GM21390 (cell line): ENCODE results near the gene SHROOM2.
"Not testable (repeated sequence)": the region's sequence is repeated elsewhere in the genome, so short reads cannot be mapped to it uniquely, and the experiment has no call there.

Source experiments
- ATAC-seq: cut with Tn5 transposase; IDR thresholded peaks from one replicate; pipeline ENCODE4 v1.9.1; 2021; ENCODE audit not compliant: unreplicated experiment

The SHROOM2 gene

DNA sequence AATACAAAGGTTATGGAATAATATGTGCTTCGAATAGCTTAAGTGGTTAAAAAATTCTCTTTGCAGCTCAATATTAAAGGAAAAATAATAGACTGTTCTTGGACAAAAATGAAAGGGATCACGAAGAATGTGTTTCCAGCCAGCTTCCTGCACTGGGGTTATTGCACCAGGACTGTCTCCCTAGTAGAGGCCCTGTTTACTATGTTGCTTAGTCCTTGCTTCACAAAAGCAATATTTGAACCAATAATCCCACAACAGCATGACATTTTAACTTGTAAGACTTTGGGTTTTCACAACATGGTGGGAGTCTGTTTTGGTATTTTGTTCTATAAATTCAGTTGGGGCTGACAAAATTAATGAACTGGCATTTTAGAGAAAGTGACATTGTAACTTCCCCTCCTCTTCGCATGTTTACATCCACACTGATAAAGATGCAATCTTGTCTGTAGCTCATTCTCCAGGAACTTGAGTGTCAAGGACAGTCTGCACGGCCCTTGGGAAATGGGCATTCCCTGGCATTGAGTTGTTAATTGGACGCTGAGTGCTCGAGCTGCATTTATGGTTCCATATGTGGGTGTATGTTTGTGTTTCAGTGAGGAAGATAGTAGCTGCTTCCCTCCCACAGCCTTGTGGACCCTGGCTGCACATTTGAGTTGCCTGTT, 39.0 kb downstream of the SHROOM2 start:
- ATAC-seq: no peak

GRCh38 chrX:9825966-9826365, 39.7 kb downstream of the SHROOM2 start:
- ATAC-seq: no peak

DNA sequence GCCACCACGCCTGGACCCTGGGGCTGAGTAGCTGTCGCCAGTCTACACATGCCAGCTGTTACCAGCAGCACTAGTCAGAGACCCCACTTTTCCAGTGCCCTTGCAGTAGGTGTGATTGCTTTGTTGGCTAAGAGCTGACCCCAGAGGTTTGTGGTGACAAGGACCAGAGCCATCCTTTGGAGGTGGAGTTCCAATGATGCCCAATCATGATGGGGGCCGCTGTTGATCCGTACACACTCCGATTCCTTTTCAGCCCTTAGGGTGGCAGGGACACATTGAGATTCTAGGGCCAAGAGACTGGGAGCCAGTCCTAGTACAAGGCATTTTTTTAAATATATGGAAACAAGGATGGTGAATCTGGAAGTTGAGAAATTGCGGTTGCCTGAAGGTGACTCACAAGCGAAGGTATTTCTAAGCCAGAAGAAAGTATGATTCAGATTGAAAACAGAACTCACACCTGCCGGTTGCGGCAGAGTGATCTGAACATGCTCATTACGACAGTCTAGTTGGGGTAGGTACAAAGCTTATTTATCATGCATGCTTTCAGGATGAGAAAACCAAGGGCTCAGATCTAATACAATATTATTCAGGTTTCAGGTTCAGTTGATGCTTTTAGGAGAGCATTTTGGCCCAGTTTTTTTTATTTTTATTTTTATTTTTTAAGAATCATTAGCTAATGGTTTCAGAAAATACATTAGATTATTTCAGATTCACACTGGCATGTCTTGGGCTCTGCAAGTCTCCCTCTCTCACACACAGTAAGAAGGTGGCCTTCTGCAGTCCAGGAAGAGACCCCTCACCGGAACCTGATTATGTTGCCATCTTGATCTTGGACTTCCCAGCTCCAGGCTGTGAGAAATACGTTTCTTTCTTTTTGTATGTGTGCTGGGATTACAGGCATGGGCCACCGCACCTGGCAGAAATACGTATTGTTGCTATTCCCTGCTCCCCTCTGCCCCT, 43.4 kb downstream of the SHROOM2 start:
- peak; percentile 94 for ATAC-seq

DNA sequence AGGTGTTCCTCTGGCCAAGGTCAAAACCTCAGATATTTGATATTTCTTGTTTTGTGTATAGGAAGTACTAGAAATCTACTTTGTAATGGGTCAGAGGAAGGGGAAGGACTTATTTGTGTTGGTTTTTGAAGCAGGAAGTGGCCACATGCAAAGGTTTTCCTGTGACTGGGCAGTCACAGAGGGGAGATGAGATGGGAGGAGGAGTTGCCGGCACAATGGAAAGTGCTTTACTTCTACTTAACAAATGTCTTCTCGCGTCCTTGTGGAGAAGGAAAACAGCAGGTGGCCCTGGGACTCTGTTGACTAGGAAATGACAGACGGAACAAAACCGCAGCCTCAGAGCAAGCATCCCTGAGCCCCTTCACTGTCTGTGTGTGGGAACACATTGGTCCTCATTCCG, 46.6 kb downstream of the SHROOM2 start:
- no peak for ATAC-seq

DNA sequence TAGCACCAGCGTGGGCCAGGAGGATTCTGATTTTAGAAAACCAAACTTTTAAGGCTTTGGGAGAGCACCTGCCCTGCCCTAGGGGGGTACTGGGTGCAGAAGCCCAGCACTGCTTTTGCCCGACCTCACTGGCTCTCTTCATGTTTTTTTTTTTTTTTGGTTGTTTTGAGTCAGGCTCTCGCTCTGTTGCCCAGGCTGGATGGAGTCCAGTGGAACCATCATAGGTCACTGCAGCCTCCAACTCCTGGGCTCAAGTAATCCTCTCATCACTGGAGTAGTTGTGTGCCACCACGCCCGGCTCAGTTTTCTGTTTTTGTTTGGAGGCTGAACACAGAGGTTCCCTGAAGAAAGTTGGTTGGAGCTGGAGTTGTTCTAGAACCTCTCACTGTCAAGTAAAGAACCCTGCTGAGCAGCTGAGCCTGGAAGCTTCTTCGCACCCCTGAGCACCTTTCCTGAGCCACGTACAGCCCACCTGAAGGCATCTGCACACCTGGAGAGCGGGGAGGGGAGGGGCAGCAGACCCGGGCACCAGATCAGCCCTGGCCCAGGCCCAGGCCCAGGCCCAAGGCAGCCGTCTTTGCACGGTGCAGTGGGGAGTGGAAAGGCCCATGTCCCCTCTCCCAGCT, 49.5 kb downstream of the SHROOM2 start:
- no peak for ATAC-seq

GRCh38 chrX:9842541-9842940, 56.3 kb downstream of the SHROOM2 start:
- ATAC-seq: no peak

DNA sequence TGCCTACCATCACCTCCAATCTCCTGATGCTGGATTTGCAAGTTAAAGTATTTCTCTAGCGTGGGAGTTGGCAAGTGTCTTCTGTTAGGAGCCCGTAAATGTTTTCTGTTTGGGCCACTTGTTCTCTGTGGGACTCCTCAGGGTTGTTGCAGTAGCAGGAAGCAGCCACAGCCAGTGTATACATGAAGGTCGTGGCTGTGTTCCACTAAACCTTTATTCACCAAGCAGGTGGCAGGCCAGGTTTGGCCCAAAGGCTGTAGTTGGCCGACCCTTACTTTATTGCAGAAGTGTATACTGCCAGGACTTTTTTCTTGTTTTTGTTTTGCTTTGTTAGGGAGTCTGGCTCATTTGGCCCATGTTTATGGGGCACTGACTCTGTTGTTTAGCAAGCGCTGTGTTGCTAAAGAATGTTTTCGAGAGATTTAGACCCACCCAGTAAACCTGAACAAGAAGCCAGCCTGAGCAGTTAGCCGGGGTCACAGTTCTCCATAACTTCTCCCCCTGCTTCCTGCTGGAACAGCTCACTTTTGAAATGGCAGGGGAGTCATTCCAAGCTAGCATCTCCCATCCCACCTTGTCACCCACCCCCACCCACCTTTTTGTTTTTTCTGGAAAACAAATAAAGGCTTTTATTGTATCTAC, 58.8 kb downstream of the SHROOM2 start:
- no peak for ATAC-seq

DNA sequence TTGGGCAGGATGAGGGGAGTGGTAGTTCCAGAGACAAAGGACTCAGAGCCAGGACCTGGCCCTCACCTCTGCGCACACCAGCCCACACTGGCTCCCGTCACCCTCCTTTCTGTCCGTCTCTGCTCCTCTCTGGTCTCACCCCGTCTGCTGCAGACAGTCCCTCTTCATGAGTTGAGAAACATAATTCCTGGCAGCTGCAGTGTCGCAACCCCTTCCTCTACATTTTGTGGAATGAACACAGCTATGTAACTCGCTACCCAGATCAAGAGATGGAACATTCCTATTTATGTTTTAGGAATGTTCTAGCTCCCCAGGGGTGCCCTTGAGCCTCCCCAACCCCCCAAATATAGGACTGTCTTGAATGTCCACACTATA, 59.3 kb downstream of the SHROOM2 start:
- ATAC-seq: no peak

DNA sequence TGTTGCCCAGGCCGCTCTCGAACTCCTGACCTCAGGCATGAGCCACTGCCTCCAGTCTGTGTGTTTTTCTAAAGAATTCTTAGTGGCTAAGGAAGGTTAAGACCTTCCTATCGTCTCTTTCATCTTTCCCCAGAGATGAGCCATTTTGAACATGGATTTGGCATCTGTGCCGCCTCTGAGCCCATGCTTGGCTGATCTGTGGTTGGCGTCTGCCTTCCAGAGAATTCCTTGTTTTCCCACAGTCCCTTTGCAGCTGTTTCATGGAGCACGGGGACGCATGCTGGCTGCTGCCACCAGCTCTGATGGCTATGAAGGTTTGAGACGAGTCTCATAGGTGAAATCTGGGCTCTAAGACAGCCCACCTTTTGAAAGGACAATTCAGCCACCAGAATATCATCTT, 60.4 kb downstream of the SHROOM2 start:
- ATAC-seq: no peak

GRCh38 chrX:9847071-9847470, 60.8 kb downstream of the SHROOM2 start:
- no peak for ATAC-seq

GRCh38 chrX:9848718-9849479, 62.7 kb downstream of the SHROOM2 start:
- ATAC-seq: no peak

GRCh38 chrX:9851890-9852289, 65.7 kb downstream of the SHROOM2 start:
- no peak for ATAC-seq

DNA sequence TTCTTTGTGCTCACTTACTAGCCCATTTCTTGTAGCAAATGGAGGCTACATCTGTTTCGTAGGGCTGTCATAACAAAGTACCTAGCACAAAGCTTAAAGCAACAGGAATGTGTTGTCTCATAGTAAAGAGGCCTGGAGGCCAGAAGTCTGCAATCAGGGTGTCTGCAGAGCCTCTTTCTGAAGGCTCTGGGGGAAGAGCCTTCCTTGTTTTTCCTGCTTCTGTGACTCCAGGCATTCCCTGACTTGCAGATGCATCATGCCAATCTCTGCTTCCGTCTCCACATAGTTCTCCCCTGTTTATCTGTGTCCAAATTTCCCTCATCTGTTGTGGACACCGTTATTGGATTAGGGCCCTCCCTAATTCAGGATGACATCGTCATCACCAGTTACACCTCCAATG, 67.1 kb downstream of the SHROOM2 start:
- ATAC-seq: no peak

- ATAC-seq: no peak
These were observed 69.5 kb downstream of the SHROOM2 start for GRCh38 chrX:9855561-9856283.

DNA sequence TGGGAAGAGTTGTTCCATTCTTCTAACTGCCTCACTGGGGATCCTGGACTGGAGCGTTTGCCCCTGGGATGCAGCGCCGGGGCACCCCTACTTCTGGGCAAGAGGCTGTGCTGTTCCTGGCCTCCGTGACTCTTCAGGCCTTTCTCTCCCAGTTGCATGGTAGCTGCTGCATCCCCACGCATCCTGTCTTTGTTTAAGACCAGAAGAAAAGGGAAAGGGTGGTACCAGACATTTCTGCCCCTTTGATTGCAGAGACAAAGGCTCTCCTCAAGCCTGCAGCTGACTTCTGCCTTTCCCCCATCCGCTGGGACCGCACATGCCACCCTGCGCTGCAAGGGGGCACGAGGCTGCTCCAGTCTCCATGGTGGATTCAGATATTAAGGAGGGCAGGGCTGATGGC, 70.4 kb downstream of the SHROOM2 start:
- no peak for ATAC-seq

DNA sequence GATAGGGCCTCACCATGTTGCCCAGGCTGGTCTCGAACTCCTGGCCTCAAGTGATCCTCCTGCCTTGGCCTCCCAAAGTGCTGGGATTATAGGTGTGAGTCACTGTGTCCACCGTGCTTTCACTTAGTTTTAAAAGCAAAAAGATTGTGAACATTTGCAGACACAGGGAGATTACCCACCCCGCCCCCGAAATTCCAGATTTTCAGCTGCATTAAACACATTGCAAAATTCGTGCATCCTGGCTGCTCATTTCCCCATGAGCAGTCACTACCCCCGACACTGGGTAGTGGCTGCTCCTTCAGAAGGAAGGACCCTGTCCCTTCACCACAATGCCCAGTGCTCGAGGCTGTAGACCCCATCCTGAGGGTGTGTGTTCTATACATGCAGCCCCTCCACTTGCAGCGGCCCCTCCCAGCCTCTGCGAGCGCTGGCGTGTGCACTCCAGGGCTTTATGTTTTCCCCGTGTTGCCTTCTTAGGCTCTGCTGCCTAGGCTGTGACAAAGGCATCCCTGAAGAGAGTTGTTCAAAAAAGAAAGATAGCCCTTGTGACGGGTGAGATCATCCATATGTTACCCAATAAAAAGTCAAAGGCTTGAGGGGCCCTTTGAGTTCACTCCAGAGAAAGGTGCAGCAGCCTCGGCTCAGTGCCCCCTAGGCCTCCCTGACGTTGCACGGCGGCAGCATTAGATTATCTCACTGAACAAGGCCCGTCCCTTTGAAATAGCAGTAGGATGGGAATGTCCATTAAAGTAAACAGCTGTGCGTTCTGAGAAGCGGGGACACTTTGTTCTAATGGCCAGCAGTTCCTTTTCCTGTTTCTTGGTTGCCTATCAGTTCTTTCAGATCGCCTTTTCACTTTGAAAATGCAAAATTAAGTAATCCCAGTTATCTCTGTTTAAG, 71.6 kb downstream of the SHROOM2 start:
- no peak for ATAC-seq

- not testable (repeated sequence) for ATAC-seq
These were observed 72.5 kb downstream of the SHROOM2 start for GRCh38 chrX:9858684-9859083.

GRCh38 chrX:9859711-9860555, 73.7 kb downstream of the SHROOM2 start:
- ATAC-seq: no peak
